Esophagus squamous epithelium (tissue), 5 donors: ENCODE results near the gene HOXD10. TPM values are rescaled to one million over a fixed set of nuclear protein-coding genes. Genes with fewer than 3 reads are reported as not detected.
A peak's percentile ranks its signal among the peaks of the same experiment; 100 is the strongest.

Experiments
- DNase-seq: peaks from one replicate; lab custom pipeline; 2025; lab: John Stamatoyannopoulos, UW
- H3K27ac ChIP-seq, 4 donors: fragments of 200-600 bp; sonication (generic); one replicate each; pipeline ENCODE4 v1.5.1; 2016 to 2019; ENCODE audit warnings: mild to moderate bottlenecking in 1 of 4
- H3K27me3 ChIP-seq, 4 donors: fragments of 200-600 bp; sonication (generic); 1 replicate in 3 of 4; 2 replicates in 1 of 4; pipeline versions ENCODE4 v1.5.1 to v1.6.0; 2017 to 2021; ENCODE audit warnings: antibody characterized with exemption in 1 of 4
- H3K36me3 ChIP-seq, 3 donors: fragments of 200-600 bp; sonication (generic); one replicate each; pipeline ENCODE4 v1.5.1; 2016 to 2019
- H3K4me1 ChIP-seq, 3 donors: fragments of 200-600 bp; sonication (generic); one replicate each; pipeline ENCODE4 v1.5.1; 2017 to 2019
- H3K4me3 ChIP-seq, 4 donors: fragments of 200-600 bp; sonication (generic); 1 replicate in 3 of 4; 2 replicates in 1 of 4; pipeline ENCODE4 v1.5.1; 2016 to 2019; ENCODE audit warnings: mild to moderate bottlenecking in 2 of 4, moderate library complexity in 1 of 4
- H3K9me3 ChIP-seq, 3 donors: fragments of 200-600 bp; sonication (generic); one replicate each; pipeline ENCODE4 v1.5.1; 2016 to 2019
- POLR2A ChIP-seq, 4 donors: fragments of 450-650 bp; IDR thresholded peaks; one replicate each; pipeline ENCODE4 v1.6.1; 2017; ENCODE audit warnings: antibody characterized with exemption in 4 of 4, mild to moderate bottlenecking in 4 of 4, moderate library complexity in 3 of 4
- WGBS, 2 donors: methylation state at CpG; one replicate each; pipeline ENCODE4 v1.1.5; 2018; 5-methylcytosine and 5-hydroxymethylcytosine counted together
- intact Hi-C: fragments of 100-400 bp; cut with DNase I; formaldehyde crosslinking; loops from one replicate; pipeline ENCODE4 v1.15.0; 2022
- total RNA-seq, 4 donors: library from RNA; depleted of rRNA; stranded (reverse); fragments of >200 nt; gene quantifications; one replicate each; pipeline ENCODE4 v1.1.0, GENCODE V29; 2016
- TF ChIP-seq, protein P1 (sequence below), 6 experiments: fragments of 450-650 bp in 4 of 6; fragments of 200-600 bp in 2 of 6; sonication (generic) in 2 of 6; IDR thresholded peaks; one replicate each; pipeline ENCODE4 v1.5.1; 2016 to 2019; ENCODE audit warnings: antibody characterized with exemption in 6 of 6, mild to moderate bottlenecking in 4 of 6, moderate library complexity in 4 of 6
- donor health status: DM: yes; HTN: yes; CAD: no.

Gene HOXD10
- total RNA-seq, 4 donors from 2014 or later: 0.22 to 0.38 TPM; not detected in 2

DNA sequence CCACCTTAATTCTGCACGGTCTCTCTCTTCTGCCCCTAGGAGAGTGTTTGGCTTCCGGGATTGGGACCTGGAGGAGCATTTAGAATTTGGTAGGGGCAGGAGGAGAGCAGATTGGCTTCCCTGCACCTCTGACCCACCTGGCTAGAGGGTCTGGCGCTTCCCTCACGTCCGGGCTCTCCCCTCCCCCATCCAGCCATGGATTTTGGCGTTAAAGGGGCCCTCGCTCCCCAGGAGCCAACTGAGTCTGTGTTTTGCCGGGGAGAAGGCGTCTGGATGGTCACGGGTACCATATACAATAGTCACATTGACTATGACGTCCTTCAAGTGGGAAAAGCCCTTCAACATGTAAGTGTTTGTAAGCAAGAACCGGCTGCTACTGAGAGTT lies 47.1 kb downstream of the HOXD10 start:
- no peak for DNase-seq
- TF ChIP-seq POLR2A (IDR thresholded peaks at IDR 0.05): no peak
- TF ChIP-seq, protein P1, sequence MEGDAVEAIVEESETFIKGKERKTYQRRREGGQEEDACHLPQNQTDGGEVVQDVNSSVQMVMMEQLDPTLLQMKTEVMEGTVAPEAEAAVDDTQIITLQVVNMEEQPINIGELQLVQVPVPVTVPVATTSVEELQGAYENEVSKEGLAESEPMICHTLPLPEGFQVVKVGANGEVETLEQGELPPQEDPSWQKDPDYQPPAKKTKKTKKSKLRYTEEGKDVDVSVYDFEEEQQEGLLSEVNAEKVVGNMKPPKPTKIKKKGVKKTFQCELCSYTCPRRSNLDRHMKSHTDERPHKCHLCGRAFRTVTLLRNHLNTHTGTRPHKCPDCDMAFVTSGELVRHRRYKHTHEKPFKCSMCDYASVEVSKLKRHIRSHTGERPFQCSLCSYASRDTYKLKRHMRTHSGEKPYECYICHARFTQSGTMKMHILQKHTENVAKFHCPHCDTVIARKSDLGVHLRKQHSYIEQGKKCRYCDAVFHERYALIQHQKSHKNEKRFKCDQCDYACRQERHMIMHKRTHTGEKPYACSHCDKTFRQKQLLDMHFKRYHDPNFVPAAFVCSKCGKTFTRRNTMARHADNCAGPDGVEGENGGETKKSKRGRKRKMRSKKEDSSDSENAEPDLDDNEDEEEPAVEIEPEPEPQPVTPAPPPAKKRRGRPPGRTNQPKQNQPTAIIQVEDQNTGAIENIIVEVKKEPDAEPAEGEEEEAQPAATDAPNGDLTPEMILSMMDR (IDR thresholded peaks at IDR 0.05): no peak
- Histone ChIP-seq H3K27ac (no peak overlapping the region), H3K27me3 (peaks cover 41 to 100% (median 65%) of the 10 kb centered on the region in 4 donors), H3K4me3 (no peak overlapping the region), H3K9me3 (no peaks in the 10 kb centered on the region), H3K4me1 (peaks cover 15 to 53% (median 21%) of the 10 kb centered on the region in 3 donors), H3K36me3 (no peaks in the 10 kb centered on the region)
- WGBS, 2 donors: 14 to 17% methylated on average over 6 to 8 of the region's 12 CpGs
- intact Hi-C loops: no loop called here

DNA sequence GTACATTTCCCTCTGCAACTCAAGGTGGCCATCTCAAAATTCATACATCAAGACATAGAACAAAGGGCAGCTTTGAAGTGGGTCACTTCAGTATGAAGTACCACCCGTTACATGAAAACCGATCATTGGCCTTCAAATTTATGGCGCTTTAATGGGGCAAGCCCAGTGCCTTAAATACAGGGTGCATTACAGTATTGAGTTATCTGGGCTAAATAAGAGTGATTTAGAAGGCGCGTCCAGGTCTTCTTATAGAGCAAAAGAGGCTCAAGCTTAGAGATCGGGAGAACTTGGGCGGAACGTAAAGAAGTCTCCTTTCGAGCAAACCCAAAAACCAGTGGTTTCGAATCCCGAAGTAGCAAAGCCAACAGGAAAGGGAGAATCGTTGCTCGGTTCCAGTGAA lies 47.6 kb downstream of the HOXD10 start:
- intact Hi-C loops: no loop called here

DNA sequence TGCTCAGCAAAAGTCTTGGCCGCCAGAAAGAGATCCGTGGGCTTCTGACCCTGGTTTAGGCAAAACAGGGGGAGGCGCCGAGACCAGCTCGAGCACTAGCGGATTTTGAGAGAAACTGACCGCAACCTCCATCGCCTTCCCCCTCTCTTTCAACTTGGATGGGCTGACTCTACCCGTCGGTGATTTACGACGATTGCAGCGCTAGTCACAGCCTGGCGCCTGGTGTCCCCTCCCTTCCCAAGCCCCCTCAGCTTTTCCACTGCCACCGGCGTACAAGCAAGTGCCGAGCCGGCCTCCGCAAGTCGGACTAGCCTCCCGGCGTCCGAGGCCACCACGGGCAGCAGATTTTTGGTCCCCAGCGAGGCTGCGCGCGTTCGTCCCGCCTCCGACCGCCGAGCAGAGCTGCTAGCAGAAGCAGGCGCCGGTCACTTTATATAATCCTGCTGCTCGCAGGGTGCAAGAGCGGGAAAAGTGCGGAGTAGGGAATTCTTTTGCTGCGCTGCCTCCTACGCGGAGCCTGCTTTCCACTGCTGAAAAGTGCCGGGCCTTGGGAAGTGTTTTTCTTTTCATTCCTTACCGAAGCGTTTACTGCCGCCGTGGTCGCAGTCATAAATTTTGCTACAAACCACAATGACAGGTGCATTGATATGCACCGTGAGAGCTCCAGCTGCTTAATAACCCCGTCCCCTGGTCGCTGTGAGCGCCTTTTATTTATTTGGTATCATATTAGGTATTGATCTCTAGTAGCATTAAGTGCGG lies 48.2 kb downstream of the HOXD10 start:
- intact Hi-C loops: no loop called here
- H3K4me3 ChIP-seq: peak overlapping the region in 1 of 4 donors; percentile 12
- H3K4me1 ChIP-seq: peaks cover 6 to 42% (median 10%) of the 10 kb centered on the region in 3 donors
- no peaks in the 10 kb centered on the region for H3K9me3 ChIP-seq
- H3K27ac ChIP-seq: no peak overlapping the region
- no peak for DNase-seq
- H3K36me3 ChIP-seq: no peaks in the 10 kb centered on the region
- 22 to 32% methylated on average over 10 to 29 of the region's 52 CpGs for WGBS, 2 donors
- TF ChIP-seq POLR2A (IDR thresholded peaks at IDR 0.05): no peak
- TF ChIP-seq, protein P1 (IDR thresholded peaks at IDR 0.05): no peak
- peaks cover 33 to 100% (median 54%) of the 10 kb centered on the region in 4 donors for H3K27me3 ChIP-seq

More for the DNA sequence above, 47.6 kb downstream of the HOXD10 start:
- Histone ChIP-seq H3K9me3 (no peaks in the 10 kb centered on the region), H3K27me3 (peaks cover 38 to 100% (median 59%) of the 10 kb centered on the region in 4 donors), H3K4me3 (peak overlapping the region in 1 of 4 donors; percentile 12), H3K36me3 (no peaks in the 10 kb centered on the region), H3K27ac (no peak overlapping the region), H3K4me1 (peaks cover 12 to 48% (median 16%) of the 10 kb centered on the region in 3 donors)
- no peak for DNase-seq
- no peak for TF ChIP-seq POLR2A (IDR thresholded peaks at IDR 0.05)
- 26 to 29% methylated on average over 13 of the region's 13 CpGs for WGBS, 2 donors

DNA sequence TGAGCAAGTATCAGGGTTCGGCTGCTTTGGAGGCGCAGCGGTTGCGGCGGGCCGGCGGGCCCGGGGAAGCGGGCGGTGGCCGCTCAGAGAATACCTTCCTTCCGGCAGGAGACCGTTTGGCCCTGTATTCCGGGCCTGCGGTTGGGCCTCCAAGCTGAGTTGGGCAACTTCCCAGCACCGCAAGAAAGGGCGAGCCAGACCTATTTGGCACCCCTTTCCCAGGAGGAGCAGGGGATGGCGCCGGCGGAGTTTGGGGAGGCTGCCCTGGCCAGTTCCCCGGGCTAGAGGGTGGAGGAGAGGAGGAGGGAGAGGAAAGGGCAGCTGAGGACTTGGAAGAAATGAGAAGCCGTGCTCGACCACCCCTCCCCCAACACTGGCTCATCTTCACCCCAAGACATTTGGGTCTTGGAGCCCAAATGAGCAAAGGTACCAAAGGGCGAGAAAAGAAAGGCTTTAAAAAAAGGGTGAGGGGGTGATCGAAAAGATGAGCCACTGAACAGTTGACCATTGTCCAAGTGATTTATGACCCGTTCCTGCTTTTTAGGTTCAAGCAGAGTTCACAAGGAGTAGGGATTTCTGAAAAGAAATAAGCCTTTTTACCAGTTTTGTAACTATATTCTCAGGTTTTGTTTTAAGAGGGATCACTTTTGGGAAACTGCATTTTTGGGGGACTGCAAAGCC lies 48.9 kb downstream of the HOXD10 start:
- intact Hi-C loops: no loop called here
- Histone ChIP-seq H3K27me3 (peaks cover 27 to 100% (median 48%) of the 10 kb centered on the region in 4 donors), H3K27ac (no peak overlapping the region), H3K4me1 (peaks cover under 1 to 35% (median 3%) of the 10 kb centered on the region in 3 donors), H3K9me3 (no peaks in the 10 kb centered on the region), H3K4me3 (no peak overlapping the region), H3K36me3 (no peaks in the 10 kb centered on the region)
- TF ChIP-seq, protein P1 (IDR thresholded peaks at IDR 0.05): no peak
- no peak for TF ChIP-seq POLR2A (IDR thresholded peaks at IDR 0.05)
- no peak for DNase-seq
- WGBS, 2 donors: 27 to 28% methylated on average over 5 to 16 of the region's 26 CpGs

DNA sequence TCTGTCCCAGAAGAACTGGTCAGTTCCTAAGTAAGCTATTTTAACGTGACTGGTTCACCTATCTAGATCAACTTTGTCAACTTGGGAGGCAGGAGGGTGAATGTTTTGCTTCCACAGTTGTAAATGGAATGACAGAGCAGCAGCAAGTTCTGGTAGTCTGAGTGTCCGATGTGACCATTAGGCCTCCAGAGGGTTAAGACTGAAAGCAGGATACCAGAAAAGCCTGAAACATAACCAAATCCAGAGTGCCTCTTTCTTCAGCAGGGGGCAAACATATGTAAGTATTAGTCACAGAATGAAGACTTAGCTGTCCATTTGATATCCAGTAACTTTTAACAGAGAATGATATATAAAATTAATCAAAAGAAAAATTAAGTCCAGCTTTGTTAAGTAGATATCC lies 49.7 kb downstream of the HOXD10 start:
- Histone ChIP-seq H3K36me3 (no peaks in the 10 kb centered on the region), H3K9me3 (no peaks in the 10 kb centered on the region), H3K27me3 (peaks cover 23 to 100% (median 48%) of the 10 kb centered on the region in 4 donors), H3K4me1 (peaks cover 0 to 27% (median 0%) of the 10 kb centered on the region in 3 donors), H3K4me3 (no peak overlapping the region), H3K27ac (no peak overlapping the region)
- no peak for DNase-seq
- WGBS, 2 donors: 23 to 28% methylated on average over 2 of the region's 2 CpGs
- TF ChIP-seq, protein P1 (IDR thresholded peaks at IDR 0.05): no peak
- no peak for TF ChIP-seq POLR2A (IDR thresholded peaks at IDR 0.05)
- intact Hi-C loops: no loop called here
